ENCODE data around the gene UBE2J2.

DNA sequence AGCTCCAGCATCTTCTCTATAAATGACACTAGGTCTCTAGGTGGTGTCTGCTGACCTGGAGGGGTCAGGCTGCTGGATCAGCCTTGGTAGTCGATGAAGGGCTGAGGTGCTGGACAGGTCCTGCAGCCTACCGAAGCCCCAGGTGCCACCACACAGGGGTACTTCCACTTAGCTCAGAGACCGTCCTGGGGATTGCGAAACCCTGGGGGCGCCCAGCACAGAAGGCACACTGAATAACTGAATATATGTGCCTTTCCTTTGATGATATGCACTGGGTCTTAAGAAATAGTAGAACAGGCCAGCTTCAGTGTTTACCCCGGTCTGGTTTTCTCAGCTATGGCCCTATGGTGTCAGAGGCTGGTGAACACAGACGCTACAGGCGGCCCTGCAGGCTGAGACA lies 10.9 kb downstream of the UBE2J2 start:
- TF ChIP-seq, protein P1, sequence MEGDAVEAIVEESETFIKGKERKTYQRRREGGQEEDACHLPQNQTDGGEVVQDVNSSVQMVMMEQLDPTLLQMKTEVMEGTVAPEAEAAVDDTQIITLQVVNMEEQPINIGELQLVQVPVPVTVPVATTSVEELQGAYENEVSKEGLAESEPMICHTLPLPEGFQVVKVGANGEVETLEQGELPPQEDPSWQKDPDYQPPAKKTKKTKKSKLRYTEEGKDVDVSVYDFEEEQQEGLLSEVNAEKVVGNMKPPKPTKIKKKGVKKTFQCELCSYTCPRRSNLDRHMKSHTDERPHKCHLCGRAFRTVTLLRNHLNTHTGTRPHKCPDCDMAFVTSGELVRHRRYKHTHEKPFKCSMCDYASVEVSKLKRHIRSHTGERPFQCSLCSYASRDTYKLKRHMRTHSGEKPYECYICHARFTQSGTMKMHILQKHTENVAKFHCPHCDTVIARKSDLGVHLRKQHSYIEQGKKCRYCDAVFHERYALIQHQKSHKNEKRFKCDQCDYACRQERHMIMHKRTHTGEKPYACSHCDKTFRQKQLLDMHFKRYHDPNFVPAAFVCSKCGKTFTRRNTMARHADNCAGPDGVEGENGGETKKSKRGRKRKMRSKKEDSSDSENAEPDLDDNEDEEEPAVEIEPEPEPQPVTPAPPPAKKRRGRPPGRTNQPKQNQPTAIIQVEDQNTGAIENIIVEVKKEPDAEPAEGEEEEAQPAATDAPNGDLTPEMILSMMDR (IDR thresholded peaks at IDR 0.05; ENCODE audit: borderline replicate concordance, extremely low read depth, low read length, poor library complexity, severe bottlenecking): no peak
- no peak for TF ChIP-seq EZH2 (IDR thresholded peaks at IDR 0.05; ENCODE audit: borderline replicate concordance, low read depth, low read length, severe bottlenecking)

Data from DND-41 (cell line).